ENCODE data around the gene VWA8.

- TF ChIP-seq POLR2AphosphoS5 (IDR thresholded peaks at IDR 0.05; ENCODE audit: low read depth, low read length) (no peak), REST (IDR thresholded peaks at IDR 0.05; ENCODE audit: insufficient read depth in 1 of 2, low read depth in 2 of 2, low read length in 2 of 2) (no peak)
These were observed 292.7 kb downstream of the VWA8 start for GRCh38 chr13:41668130-41668757.
